GM19395 (cell line): ENCODE measurements around the gene SDCCAG8.

Experiments used
- ATAC-seq: cut with Tn5 transposase; IDR thresholded peaks from one replicate; pipeline ENCODE4 v1.9.1; 2021; ENCODE audit warnings: mild to moderate bottlenecking, moderate library complexity; ENCODE audit not compliant: unreplicated experiment

Gene SDCCAG8

DNA sequence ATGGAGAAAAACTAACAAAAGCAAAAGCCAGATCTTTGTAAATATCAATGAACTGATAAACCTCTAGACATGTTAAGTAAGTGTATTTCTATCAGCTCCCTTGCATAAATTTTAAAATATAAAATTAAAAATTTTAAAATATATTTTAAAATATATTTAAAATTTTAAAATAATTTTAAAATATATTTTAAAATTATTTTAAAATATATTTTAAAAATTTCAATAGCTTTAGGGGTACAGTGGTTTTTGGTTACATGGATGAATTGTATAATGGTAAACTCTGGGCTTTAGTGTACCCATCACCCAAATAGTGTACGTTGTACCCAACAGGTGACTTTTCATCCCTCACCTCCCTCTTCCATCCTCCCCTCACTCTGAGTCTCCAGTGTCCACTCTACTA lies 279.2 kb downstream of the SDCCAG8 start:
- no peak for ATAC-seq

DNA sequence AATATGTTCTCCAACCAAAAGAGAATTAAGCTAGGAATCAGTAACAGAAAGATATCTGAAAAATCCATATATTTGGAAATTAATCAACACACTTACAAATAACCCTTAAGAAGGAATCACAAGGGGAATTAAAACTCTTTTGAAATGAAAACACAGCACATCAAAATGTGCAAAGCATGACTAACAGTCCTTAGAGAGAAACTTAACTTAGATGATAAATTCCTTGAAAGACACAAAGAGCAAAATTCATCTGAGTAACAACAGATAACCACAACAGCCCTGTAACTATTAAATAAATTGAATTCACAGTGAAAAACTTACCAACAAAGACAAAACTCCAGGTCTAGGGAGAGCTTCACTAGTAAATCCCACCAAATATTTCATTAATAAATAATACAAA lies 283.8 kb downstream of the SDCCAG8 start:
- ATAC-seq: no peak

DNA sequence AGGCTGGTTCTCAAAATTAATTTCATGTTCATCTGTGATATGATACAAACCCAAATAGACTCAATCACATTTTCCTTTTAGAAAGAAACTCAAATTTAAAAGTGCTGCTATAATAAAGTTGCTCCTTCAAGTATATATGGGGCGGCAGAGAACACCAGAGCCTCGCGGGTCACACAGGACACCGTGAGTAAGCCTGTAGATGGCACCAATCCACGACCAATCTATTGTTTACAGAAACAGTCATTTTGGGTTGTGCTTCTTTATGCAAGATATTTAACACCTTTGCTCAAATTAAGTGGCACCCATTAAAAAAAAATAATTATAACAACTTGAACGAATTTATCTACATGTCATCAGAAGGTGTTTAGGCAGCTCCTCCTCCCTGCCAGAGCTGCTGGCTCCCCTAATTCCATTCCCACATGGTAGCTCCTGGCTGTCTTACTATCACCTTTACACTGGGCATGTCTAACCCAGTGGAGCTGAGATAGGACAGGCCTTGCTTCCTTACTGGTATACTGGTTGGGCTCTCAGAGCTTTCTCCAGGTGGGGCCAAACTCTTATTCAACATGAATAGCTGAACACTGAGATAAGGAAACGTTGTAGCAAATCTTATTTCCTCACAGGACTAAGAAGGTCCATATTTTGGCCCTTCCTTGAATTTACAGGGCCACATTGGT lies 287.0 kb downstream of the SDCCAG8 start:
- no peak for ATAC-seq

DNA sequence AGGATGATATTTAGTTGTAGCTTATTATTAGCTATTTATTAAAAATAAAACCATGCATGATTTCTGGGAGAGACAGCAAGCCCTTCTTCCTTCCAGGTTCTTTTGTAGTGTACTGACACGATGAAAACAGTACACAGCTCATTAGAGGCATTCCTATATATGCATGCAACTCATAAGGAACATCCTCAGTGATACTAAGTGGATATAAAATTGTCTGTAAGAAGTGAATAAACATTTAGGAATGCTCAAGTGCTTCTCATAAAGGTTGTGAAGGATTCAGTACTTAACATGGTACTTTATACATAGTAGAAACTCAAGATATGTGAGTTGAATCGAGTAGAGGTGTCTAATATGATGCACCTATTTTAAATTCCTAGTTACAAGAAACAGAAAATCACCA lies 287.7 kb downstream of the SDCCAG8 start:
- no peak for ATAC-seq

DNA sequence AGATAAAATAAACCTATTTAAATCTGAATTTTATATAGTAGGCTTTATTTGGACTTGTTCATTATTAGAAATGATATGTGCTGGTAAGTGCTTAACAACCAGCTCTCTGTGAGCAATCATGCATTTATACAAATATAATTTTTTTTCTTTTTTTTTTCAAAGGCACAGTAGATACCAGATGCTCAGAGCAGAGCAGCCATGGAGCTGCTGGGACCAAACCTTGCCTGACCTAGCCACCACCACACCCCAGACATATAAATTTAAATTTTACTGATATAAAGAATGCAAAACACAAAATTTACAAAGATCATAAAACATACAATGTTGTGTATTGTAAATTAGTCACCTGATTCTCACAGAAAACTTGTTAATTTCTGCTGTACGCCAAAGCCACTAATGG lies 290.6 kb downstream of the SDCCAG8 start:
- ATAC-seq: no peak

DNA sequence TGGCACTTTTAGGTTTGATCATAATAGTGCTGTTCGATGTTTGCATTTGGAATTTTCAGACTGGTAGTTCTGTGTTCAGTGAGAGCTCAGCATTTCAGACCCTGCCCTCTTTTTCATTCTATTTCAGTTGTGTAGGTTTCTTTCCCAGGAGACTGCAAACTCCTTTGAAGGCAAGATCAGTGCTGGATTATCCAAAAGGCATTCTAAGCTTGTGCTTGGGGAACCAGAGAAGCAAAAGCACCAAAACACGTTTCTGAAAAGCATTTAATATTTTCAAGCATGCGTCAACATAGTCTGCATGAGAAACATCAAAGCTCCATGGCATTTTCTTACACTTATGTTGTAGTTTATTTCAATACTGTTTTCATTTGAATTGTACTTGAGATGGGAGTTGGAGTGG lies 292.1 kb downstream of the SDCCAG8 start:
- ATAC-seq: no peak

DNA sequence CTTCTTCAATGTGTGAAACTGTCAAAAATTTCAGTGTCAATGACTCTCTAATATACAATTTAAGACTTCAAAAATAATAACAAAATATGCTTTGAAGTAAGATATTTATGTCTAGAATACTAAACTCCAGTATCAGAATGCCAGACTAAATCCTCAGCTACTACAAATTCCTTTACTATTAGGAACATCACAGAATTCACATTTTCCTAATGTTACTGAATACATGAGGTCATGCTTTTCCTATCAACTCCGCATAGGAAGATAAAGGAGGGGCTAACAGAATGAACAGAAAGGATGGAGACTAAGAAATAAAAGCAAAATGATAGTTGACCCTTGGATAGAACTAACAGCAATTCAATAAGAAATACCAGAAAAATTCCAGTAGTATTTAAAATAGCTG lies 292.7 kb downstream of the SDCCAG8 start:
- ATAC-seq: no peak

DNA sequence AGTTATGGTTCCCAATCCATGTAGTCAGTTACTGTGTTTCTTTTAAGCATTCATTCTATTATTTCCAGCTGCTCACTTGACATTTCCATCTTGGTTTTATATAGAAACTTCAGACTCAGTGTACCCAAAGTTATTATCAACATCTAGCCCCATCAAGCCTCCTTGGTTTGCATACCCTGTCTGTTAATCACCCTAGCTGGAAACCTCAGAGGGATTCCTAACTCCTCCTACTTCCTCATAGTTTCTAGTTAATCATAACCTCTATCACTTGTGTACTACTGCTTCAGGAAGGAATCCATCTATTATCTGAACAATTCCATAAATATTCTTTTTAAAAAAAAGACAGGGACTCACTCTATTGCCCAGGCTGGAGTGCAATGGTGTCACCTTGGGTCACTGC lies 293.3 kb downstream of the SDCCAG8 start:
- ATAC-seq: no peak
